Prostate gland (tissue), 2 donors: ENCODE data around the gene ZNF563.

Experiments used
- POLR2A ChIP-seq: fragments of 450-650 bp; IDR thresholded peaks from one replicate; pipeline ENCODE4 v1.6.1; 2016; ENCODE audit warnings: antibody characterized with exemption, mild to moderate bottlenecking
- TF ChIP-seq, protein P1 (sequence below), 4 experiments: fragments of 200-600 bp in 2 of 4; fragments of 450-650 bp in 2 of 4; sonication (generic) in 2 of 4; IDR thresholded peaks; 1 replicate in 3 of 4; 2 replicates in 1 of 4; pipeline ENCODE4 v1.5.1; 2016 to 2019; ENCODE audit warnings: antibody characterized with exemption in 4 of 4, mild to moderate bottlenecking in 2 of 4, moderate library complexity in 2 of 4

DNA sequence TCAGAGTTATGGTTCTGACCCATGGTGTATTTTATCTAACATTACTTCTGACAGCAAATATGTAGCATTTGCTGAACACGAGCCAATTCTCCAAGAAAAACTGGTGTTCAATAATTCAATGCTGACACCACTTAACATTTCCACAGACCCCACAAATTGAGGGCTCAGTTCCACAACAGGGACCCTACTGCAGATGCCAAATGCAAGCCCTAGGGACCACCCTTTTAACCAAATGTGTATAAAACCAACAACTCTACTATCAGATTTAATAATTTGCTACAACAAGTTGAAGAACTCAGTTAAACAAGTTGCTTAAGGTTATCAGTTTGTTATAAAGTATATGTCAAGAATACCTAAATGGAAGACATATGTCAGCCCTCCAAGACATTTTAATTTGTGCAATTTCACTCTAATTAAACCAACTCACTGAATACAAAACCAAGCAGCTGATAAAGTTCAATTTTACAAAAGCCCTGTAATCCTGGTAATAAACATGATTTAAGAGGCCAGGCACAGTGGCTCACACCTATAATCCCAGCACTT is 45.4 kb downstream of the ZNF563 start:
- no peak for TF ChIP-seq POLR2A
- TF ChIP-seq, protein P1, sequence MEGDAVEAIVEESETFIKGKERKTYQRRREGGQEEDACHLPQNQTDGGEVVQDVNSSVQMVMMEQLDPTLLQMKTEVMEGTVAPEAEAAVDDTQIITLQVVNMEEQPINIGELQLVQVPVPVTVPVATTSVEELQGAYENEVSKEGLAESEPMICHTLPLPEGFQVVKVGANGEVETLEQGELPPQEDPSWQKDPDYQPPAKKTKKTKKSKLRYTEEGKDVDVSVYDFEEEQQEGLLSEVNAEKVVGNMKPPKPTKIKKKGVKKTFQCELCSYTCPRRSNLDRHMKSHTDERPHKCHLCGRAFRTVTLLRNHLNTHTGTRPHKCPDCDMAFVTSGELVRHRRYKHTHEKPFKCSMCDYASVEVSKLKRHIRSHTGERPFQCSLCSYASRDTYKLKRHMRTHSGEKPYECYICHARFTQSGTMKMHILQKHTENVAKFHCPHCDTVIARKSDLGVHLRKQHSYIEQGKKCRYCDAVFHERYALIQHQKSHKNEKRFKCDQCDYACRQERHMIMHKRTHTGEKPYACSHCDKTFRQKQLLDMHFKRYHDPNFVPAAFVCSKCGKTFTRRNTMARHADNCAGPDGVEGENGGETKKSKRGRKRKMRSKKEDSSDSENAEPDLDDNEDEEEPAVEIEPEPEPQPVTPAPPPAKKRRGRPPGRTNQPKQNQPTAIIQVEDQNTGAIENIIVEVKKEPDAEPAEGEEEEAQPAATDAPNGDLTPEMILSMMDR (IDR thresholded peaks at IDR 0.05), result no peak
